ENCODE results near the gene C12orf76.

DNA sequence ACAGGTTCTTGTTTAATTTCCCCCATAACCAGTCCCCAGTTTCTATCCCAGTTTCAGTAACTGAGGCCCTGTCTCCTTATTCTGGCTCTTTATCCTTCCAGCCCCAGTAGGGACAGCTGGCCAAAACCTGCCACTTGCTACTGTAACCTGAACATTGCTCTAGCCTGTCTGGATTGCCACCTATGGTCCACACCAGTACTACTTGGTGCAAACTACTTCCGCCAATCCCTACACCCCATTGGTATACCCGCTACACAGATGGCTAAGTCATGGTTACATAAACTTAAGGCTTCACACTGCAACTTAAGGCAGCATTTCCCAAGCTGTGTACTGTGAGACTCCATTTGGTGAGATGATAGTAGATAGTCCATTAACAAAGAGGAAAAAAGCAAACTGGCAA is 20.3 kb upstream of the C12orf76 start:
- no peak for TF ChIP-seq ZNF791 (tag by site-specific recombination; IDR thresholded peaks at IDR 0.05)
- TF ChIP-seq, protein P1, sequence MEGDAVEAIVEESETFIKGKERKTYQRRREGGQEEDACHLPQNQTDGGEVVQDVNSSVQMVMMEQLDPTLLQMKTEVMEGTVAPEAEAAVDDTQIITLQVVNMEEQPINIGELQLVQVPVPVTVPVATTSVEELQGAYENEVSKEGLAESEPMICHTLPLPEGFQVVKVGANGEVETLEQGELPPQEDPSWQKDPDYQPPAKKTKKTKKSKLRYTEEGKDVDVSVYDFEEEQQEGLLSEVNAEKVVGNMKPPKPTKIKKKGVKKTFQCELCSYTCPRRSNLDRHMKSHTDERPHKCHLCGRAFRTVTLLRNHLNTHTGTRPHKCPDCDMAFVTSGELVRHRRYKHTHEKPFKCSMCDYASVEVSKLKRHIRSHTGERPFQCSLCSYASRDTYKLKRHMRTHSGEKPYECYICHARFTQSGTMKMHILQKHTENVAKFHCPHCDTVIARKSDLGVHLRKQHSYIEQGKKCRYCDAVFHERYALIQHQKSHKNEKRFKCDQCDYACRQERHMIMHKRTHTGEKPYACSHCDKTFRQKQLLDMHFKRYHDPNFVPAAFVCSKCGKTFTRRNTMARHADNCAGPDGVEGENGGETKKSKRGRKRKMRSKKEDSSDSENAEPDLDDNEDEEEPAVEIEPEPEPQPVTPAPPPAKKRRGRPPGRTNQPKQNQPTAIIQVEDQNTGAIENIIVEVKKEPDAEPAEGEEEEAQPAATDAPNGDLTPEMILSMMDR (tag by site-specific recombination; IDR thresholded peaks at IDR 0.05) = no peak
- TF ChIP-seq, protein P2, sequence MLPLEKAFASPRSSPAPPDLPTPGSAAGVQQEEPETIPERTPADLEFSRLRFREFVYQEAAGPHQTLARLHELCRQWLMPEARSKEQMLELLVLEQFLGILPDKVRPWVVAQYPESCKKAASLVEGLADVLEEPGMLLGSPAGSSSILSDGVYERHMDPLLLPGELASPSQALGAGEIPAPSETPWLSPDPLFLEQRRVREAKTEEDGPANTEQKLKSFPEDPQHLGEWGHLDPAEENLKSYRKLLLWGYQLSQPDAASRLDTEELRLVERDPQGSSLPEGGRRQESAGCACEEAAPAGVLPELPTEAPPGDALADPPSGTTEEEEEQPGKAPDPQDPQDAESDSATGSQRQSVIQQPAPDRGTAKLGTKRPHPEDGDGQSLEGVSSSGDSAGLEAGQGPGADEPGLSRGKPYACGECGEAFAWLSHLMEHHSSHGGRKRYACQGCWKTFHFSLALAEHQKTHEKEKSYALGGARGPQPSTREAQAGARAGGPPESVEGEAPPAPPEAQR (tag by site-specific recombination; IDR thresholded peaks at IDR 0.05) = no peak
- TF ChIP-seq, protein P3, sequence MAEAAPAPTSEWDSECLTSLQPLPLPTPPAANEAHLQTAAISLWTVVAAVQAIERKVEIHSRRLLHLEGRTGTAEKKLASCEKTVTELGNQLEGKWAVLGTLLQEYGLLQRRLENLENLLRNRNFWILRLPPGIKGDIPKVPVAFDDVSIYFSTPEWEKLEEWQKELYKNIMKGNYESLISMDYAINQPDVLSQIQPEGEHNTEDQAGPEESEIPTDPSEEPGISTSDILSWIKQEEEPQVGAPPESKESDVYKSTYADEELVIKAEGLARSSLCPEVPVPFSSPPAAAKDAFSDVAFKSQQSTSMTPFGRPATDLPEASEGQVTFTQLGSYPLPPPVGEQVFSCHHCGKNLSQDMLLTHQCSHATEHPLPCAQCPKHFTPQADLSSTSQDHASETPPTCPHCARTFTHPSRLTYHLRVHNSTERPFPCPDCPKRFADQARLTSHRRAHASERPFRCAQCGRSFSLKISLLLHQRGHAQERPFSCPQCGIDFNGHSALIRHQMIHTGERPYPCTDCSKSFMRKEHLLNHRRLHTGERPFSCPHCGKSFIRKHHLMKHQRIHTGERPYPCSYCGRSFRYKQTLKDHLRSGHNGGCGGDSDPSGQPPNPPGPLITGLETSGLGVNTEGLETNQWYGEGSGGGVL (tag by site-specific recombination; IDR thresholded peaks at IDR 0.05) = no peak
- no peak for TF ChIP-seq ZNF549 (tag by site-specific recombination; IDR thresholded peaks at IDR 0.05)
- TF ChIP-seq KLF10 (tag by site-specific recombination; IDR thresholded peaks at IDR 0.05) = no peak
- no peak for TF ChIP-seq ZNF350 (tag by site-specific recombination; IDR thresholded peaks at IDR 0.05)
- no peak for TF ChIP-seq SETDB1 (IDR thresholded peaks at IDR 0.05; ENCODE audit: insufficient read length, low read length)
- TF ChIP-seq SALL2 (tag by site-specific recombination; IDR thresholded peaks at IDR 0.05; ENCODE audit: borderline replicate concordance) = no peak
- TF ChIP-seq ZNF610 (tag by site-specific recombination; IDR thresholded peaks at IDR 0.05; ENCODE audit: borderline replicate concordance) = no peak
- TF ChIP-seq, protein P4, sequence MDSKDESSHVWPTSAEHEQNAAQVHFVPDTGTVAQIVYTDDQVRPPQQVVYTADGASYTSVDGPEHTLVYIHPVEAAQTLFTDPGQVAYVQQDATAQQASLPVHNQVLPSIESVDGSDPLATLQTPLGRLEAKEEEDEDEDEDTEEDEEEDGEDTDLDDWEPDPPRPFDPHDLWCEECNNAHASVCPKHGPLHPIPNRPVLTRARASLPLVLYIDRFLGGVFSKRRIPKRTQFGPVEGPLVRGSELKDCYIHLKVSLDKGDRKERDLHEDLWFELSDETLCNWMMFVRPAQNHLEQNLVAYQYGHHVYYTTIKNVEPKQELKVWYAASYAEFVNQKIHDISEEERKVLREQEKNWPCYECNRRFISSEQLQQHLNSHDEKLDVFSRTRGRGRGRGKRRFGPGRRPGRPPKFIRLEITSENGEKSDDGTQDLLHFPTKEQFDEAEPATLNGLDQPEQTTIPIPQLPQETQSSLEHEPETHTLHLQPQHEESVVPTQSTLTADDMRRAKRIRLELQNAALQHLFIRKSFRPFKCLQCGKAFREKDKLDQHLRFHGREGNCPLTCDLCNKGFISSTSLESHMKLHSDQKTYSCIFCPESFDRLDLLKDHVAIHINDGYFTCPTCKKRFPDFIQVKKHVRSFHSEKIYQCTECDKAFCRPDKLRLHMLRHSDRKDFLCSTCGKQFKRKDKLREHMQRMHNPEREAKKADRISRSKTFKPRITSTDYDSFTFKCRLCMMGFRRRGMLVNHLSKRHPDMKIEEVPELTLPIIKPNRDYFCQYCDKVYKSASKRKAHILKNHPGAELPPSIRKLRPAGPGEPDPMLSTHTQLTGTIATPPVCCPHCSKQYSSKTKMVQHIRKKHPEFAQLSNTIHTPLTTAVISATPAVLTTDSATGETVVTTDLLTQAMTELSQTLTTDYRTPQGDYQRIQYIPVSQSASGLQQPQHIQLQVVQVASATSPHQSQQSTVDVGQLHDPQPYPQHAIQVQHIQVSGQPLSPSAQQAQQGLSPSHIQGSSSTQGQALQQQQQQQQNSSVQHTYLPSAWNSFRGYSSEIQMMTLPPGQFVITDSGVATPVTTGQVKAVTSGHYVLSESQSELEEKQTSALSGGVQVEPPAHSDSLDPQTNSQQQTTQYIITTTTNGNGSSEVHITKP (tag by site-specific recombination; IDR thresholded peaks at IDR 0.05) = no peak
